Esophagus squamous epithelium (tissue), 5 donors: ENCODE data around the gene RCC2. TPM values are rescaled to one million over a fixed set of nuclear protein-coding genes. Genes with fewer than 3 reads are reported as not detected.

Experiments used
- DNase-seq: peaks from one replicate; lab custom pipeline; 2025; lab: John Stamatoyannopoulos, UW
- H3K27ac ChIP-seq, 4 donors: fragments of 200-600 bp; sonication (generic); one replicate each; pipeline ENCODE4 v1.5.1; 2016 to 2019; ENCODE audit warnings: mild to moderate bottlenecking in 1 of 4
- H3K27me3 ChIP-seq, 4 donors: fragments of 200-600 bp; sonication (generic); 1 replicate in 3 of 4; 2 replicates in 1 of 4; pipeline versions ENCODE4 v1.5.1 to v1.6.0; 2017 to 2021; ENCODE audit warnings: antibody characterized with exemption in 1 of 4
- H3K36me3 ChIP-seq, 3 donors: fragments of 200-600 bp; sonication (generic); one replicate each; pipeline ENCODE4 v1.5.1; 2016 to 2019
- H3K4me1 ChIP-seq, 3 donors: fragments of 200-600 bp; sonication (generic); one replicate each; pipeline ENCODE4 v1.5.1; 2017 to 2019
- H3K4me3 ChIP-seq, 4 donors: fragments of 200-600 bp; sonication (generic); 1 replicate in 3 of 4; 2 replicates in 1 of 4; pipeline ENCODE4 v1.5.1; 2016 to 2019; ENCODE audit warnings: mild to moderate bottlenecking in 2 of 4, moderate library complexity in 1 of 4
- H3K9me3 ChIP-seq, 3 donors: fragments of 200-600 bp; sonication (generic); one replicate each; pipeline ENCODE4 v1.5.1; 2016 to 2019
- CTCF ChIP-seq, 6 experiments: fragments of 450-650 bp in 4 of 6; fragments of 200-600 bp in 2 of 6; sonication (generic) in 2 of 6; IDR thresholded peaks; one replicate each; pipeline ENCODE4 v1.5.1; 2016 to 2019; ENCODE audit warnings: antibody characterized with exemption in 6 of 6, mild to moderate bottlenecking in 4 of 6, moderate library complexity in 4 of 6
- POLR2A ChIP-seq, 4 donors: fragments of 450-650 bp; IDR thresholded peaks; one replicate each; pipeline ENCODE4 v1.6.1; 2017; ENCODE audit warnings: antibody characterized with exemption in 4 of 4, mild to moderate bottlenecking in 4 of 4, moderate library complexity in 3 of 4
- WGBS, 2 donors: methylation state at CpG; one replicate each; pipeline ENCODE4 v1.1.5; 2018; 5-methylcytosine and 5-hydroxymethylcytosine counted together
- intact Hi-C: fragments of 100-400 bp; cut with DNase I; formaldehyde crosslinking; loops from one replicate; pipeline ENCODE4 v1.15.0; 2022
- total RNA-seq, 4 donors: library from RNA; depleted of rRNA; stranded (reverse); fragments of >200 nt; gene quantifications; one replicate each; pipeline ENCODE4 v1.1.0, GENCODE V29; 2016
- donor health status: DM: yes; HTN: yes; CAD: no.

RCC2 gene
- total RNA-seq, 4 donors from 2014 or later = 51.3 to 81.3 (median 53.6) TPM

- Histone ChIP-seq H3K27me3 (peaks cover 0 to 45% (median 0%) of the 10 kb centered on the region in 4 donors), H3K27ac (no peak overlapping the region), H3K9me3 (no peaks in the 10 kb centered on the region), H3K36me3 (no peaks in the 10 kb centered on the region), H3K4me3 (no peak overlapping the region), H3K4me1 (peaks cover 0 to 8% (median 0%) of the 10 kb centered on the region in 3 donors)
- TF ChIP-seq POLR2A (IDR thresholded peaks at IDR 0.05) (no peak), CTCF (IDR thresholded peaks at IDR 0.05) (no peak)
- 60 to 88% methylated on average over 1 to 5 of the region's 12 CpGs for WGBS, 2 donors
- DNase-seq = no peak
- intact Hi-C loops = no loop called here
These were observed 76.1 kb downstream of the RCC2 start for GRCh38 chr1:17363351-17363750.

GRCh38 chr1:17361687-17362086, 77.8 kb downstream of the RCC2 start:
- Histone ChIP-seq H3K27ac (no peak overlapping the region), H3K9me3 (no peaks in the 10 kb centered on the region), H3K27me3 (peaks cover 0 to 31% (median 0%) of the 10 kb centered on the region in 4 donors), H3K4me3 (no peak overlapping the region), H3K4me1 (peaks cover 0 to 8% (median 0%) of the 10 kb centered on the region in 3 donors), H3K36me3 (no peaks in the 10 kb centered on the region)
- TF ChIP-seq CTCF (IDR thresholded peaks at IDR 0.05) (no peak), POLR2A (IDR thresholded peaks at IDR 0.05) (no peak)
- 70 to 85% methylated on average over 3 to 4 of the region's 4 CpGs for WGBS, 2 donors
- intact Hi-C loops = no loop called here
- no peak for DNase-seq

- H3K27ac ChIP-seq = no peak overlapping the region
- H3K27me3 ChIP-seq = peaks cover 0 to 28% (median 0%) of the 10 kb centered on the region in 4 donors
- intact Hi-C loops = no loop called here
- H3K4me3 ChIP-seq = no peak overlapping the region
- WGBS, 2 donors = 70 to 76% methylated on average over 5 to 10 of the region's 11 CpGs
- no peaks in the 10 kb centered on the region for H3K36me3 ChIP-seq
- no peaks in the 10 kb centered on the region for H3K9me3 ChIP-seq
- no peak for DNase-seq
- peaks cover 0 to under 1% (median 0%) of the 10 kb centered on the region in 3 donors for H3K4me1 ChIP-seq
- TF ChIP-seq CTCF (IDR thresholded peaks at IDR 0.05) = no peak
- no peak for TF ChIP-seq POLR2A (IDR thresholded peaks at IDR 0.05)
These were observed 79.1 kb downstream of the RCC2 start for GRCh38 chr1:17360272-17360956.

GRCh38 chr1:17359808-17360207, 79.7 kb downstream of the RCC2 start:
- Histone ChIP-seq H3K4me1 (no peaks in the 10 kb centered on the region), H3K9me3 (no peaks in the 10 kb centered on the region), H3K4me3 (no peak overlapping the region), H3K27me3 (peaks cover 0 to 28% (median 0%) of the 10 kb centered on the region in 4 donors), H3K27ac (no peak overlapping the region), H3K36me3 (no peaks in the 10 kb centered on the region)
- 62 to 75% methylated on average over 4 to 9 of the region's 9 CpGs for WGBS, 2 donors
- intact Hi-C loops = no loop called here
- DNase-seq = no peak
- TF ChIP-seq CTCF (IDR thresholded peaks at IDR 0.05) = no peak
- no peak for TF ChIP-seq POLR2A (IDR thresholded peaks at IDR 0.05)

- Histone ChIP-seq H3K4me1 (no peaks in the 10 kb centered on the region), H3K36me3 (no peaks in the 10 kb centered on the region), H3K27ac (no peak overlapping the region), H3K27me3 (peaks cover 0 to 27% (median 0%) of the 10 kb centered on the region in 4 donors), H3K4me3 (no peak overlapping the region), H3K9me3 (no peaks in the 10 kb centered on the region)
- 67 to 83% methylated on average over 1 of the region's 11 CpGs for WGBS, 2 donors
- TF ChIP-seq POLR2A (IDR thresholded peaks at IDR 0.05) = no peak
- no peak for DNase-seq
- intact Hi-C loops = no loop called here
These were observed 80.4 kb downstream of the RCC2 start for GRCh38 chr1:17359031-17359430.
